Measurements from ENCODE around the gene PRUNE2.
A peak's percentile ranks its signal among the peaks of the same experiment; 100 is the strongest.

Gene PRUNE2

GRCh38 chr9:76912636-76913275 lies 6.8 kb upstream of the PRUNE2 start:
- TF ChIP-seq FOXP2 (optimal IDR thresholded peaks at IDR 0.05; ENCODE audit: borderline replicate concordance, extremely low read depth, extremely low read length, insufficient read depth) (no peak), SIN3A (IDR thresholded peaks at IDR 0.05; ENCODE audit: borderline replicate concordance, insufficient read depth, low read length) (peak; percentile 44; the same call in 1 of the 2 replicates), TAF1 (IDR thresholded peaks at IDR 0.05; ENCODE audit: borderline replicate concordance, insufficient read depth, low read length) (no peak), POLR2AphosphoS5 (IDR thresholded peaks at IDR 0.05; ENCODE audit: low read depth, low read length) (no peak), REST (IDR thresholded peaks at IDR 0.05; ENCODE audit: insufficient read depth in 1 of 2, low read depth in 2 of 2, low read length in 2 of 2) (0 out of 4 replicates have a peak, but pooled peaks of 1 of the 2 experiments have one; percentile 9)

DNA sequence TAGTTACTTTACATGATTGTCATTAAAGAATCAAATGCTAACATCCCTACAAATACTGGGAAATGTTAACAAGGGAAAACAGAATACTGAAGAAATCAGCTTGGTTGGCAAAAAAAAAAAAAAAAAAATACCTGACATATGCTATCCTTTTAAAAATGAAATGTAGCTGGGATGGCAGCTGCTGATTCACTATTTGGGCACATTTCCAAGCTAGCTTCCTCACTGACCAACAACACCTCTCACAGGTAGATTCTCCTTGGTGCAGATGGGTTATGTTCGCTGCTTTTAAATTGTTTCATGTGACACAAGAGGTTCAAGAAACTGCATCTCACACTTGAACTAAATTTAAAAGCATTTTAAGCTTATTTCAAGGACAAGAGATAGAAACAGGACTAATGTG lies 6.1 kb upstream of the PRUNE2 start:
- TF ChIP-seq REST (IDR thresholded peaks at IDR 0.05; ENCODE audit: insufficient read depth in 1 of 2, low read depth in 2 of 2, low read length in 2 of 2), result no peak
- TF ChIP-seq POLR2AphosphoS5 (IDR thresholded peaks at IDR 0.05; ENCODE audit: low read depth, low read length), result no peak
- TF ChIP-seq FOXP2 (optimal IDR thresholded peaks at IDR 0.05; ENCODE audit: borderline replicate concordance, extremely low read depth, extremely low read length, insufficient read depth), result no peak
- no peak for TF ChIP-seq TAF1 (IDR thresholded peaks at IDR 0.05; ENCODE audit: borderline replicate concordance, insufficient read depth, low read length)
- TF ChIP-seq SIN3A (IDR thresholded peaks at IDR 0.05; ENCODE audit: borderline replicate concordance, insufficient read depth, low read length), result no peak

DNA sequence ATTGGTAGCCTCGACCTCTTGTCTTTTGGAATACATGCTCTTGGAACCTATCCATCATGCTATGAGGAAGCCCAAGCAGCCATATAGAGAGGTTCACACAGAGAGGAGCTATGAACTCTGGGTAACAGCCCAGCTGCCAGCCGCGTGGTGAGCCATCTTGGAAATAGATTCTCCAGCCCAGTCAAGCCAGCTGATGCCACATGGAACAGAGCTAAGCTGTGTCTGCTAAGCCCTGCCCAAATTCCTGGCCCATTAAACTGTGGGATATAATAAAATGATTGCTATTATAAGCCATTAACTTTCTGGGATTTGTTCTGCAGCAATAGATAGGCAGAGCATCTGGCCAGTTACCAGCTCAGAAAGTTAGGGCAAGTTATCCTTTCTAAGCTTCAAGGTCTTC lies 4.9 kb upstream of the PRUNE2 start:
- TF ChIP-seq FOXP2 (optimal IDR thresholded peaks at IDR 0.05; ENCODE audit: borderline replicate concordance, extremely low read depth, extremely low read length, insufficient read depth) (no peak), POLR2AphosphoS5 (IDR thresholded peaks at IDR 0.05; ENCODE audit: low read depth, low read length) (no peak), REST (IDR thresholded peaks at IDR 0.05; ENCODE audit: insufficient read depth in 1 of 2, low read depth in 2 of 2, low read length in 2 of 2) (no peak)

- no peak for TF ChIP-seq POLR2AphosphoS5 (IDR thresholded peaks at IDR 0.05; ENCODE audit: low read depth, low read length)
- no peak for TF ChIP-seq FOXP2 (optimal IDR thresholded peaks at IDR 0.05; ENCODE audit: borderline replicate concordance, extremely low read depth, extremely low read length, insufficient read depth)
- no peak for TF ChIP-seq TAF1 (IDR thresholded peaks at IDR 0.05; ENCODE audit: borderline replicate concordance, insufficient read depth, low read length)
- no peak for TF ChIP-seq REST (IDR thresholded peaks at IDR 0.05; ENCODE audit: insufficient read depth in 1 of 2, low read depth in 2 of 2, low read length in 2 of 2)
- TF ChIP-seq SIN3A (IDR thresholded peaks at IDR 0.05; ENCODE audit: borderline replicate concordance, insufficient read depth, low read length), result no peak
These were observed 697 bp upstream of the PRUNE2 start for GRCh38 chr9:76906647-76906975.
